ENCODE results near the gene CDR2L. TPM values are rescaled to one million over a fixed set of nuclear protein-coding genes. Genes with fewer than 3 reads are reported as not detected.
A peak's percentile ranks its signal among the peaks of the same experiment; 100 is the strongest.

CDR2L gene
- total RNA-seq, 2 experiments from 2014 or later = 0.08 TPM; not detected in 1

- Histone ChIP-seq H3K9me3 (ENCODE audit: control insufficient read depth in 1 of 2, insufficient read depth in 1 of 2, low read length in 2 of 2) (no peaks in the 10 kb centered on the region), H3K36me3 (ENCODE audit: insufficient read depth, low read length) (no peaks in the 10 kb centered on the region), H3K27me3 (ENCODE audit: control insufficient read depth in 1 of 2, insufficient read depth in 2 of 2, low read length in 2 of 2) (no peaks in the 10 kb centered on the region), H3K4me1 (ENCODE audit: insufficient read depth, low read length) (peaks cover 17% of the 10 kb centered on the region), H3K27ac (ENCODE audit: low read depth in 1 of 2, low read length in 2 of 2) (no peak overlapping the region), H3K4me3 (ENCODE audit: low read length) (no peak overlapping the region)
- ChIA-PET POLR2A (interaction anchor here (0.8 to 2.2 kb wide), 11 partner anchors 13 to 310 kb away, joined by 3 to 11 read pairs (median 5); partner anchors contain the start of genes ATP5PD, KCTD2, MIF4GD and MRPL58), CTCF (interaction anchor here (0.9 to 4.5 kb wide), 15 partner anchors 12 to 241 kb away, joined by 3 to 51 read pairs (median 6); partner anchors contain the start of genes CDR2L, HID1, KCTD2 and MRPL58)
- TF ChIP-seq CTCF (IDR thresholded peaks at IDR 0.05) = no peak
- intact Hi-C loops (cut with DNase I, micrococcal nuclease) = loop anchor here (1.0 to 10.0 kb wide), 8 partner anchors 46 to 452 kb away; partner anchors contain the start of genes ATP5PD (in 2 of the 2) and KCTD2 (in 2 of the 2)
- Mint-ChIP-seq H3K27ac (no peak overlapping the region), H3K9me3 (no peaks in the 10 kb centered on the region), H3K36me3 (ENCODE audit: low read depth) (no peaks in the 10 kb centered on the region), H3K27me3 (no peaks in the 10 kb centered on the region), H3K4me3 (no peak overlapping the region), H3K4me1 (ENCODE audit: low read depth) (peaks cover 4% of the 10 kb centered on the region)
- DNase-seq = peak in 8 of 14 experiments; percentile 22 to 77 (median 52)
- peak; percentile 54 for ATAC-seq (ENCODE audit: poor library complexity)
Measured at GRCh38 chr17:74960570-74961342, 26.7 kb upstream of the CDR2L start.

- Mint-ChIP-seq H3K9me3 (no peaks in the 10 kb centered on the region), H3K27ac (no peak overlapping the region), H3K36me3 (ENCODE audit: low read depth) (no peaks in the 10 kb centered on the region), H3K27me3 (no peaks in the 10 kb centered on the region), H3K4me3 (peak overlapping the region; percentile 14), H3K4me1 (ENCODE audit: low read depth) (peaks cover 4% of the 10 kb centered on the region)
- peak; percentile 83 for TF ChIP-seq CTCF (IDR thresholded peaks at IDR 0.05)
- no peak overlapping the region for H3K27ac ChIP-seq (ENCODE audit: low read depth in 1 of 2, low read length in 2 of 2)
- intact Hi-C loops (cut with DNase I, micrococcal nuclease) = loop anchor here (1.0 to 10.0 kb wide), 9 partner anchors 45 to 450 kb away; partner anchors contain the start of genes ATP5PD (in 2 of the 2), KCTD2 (in 2 of the 2) and MRPL58 (in 1 of the 2)
- CTCF ChIA-PET = interaction anchor here (0.5 to 4.5 kb wide), 27 partner anchors 8 to 299 kb away, joined by 3 to 51 read pairs (median 4); partner anchors contain the start of genes CDR2L, GGA3, HID1 and KCTD2
- ATAC-seq (ENCODE audit: poor library complexity) (peak; percentile 79), DNase-seq (peak; percentile 74 to 93 (median 82))
- POLR2A ChIA-PET = interaction anchor here (0.8 to 2.2 kb wide), 13 partner anchors 11 to 309 kb away, joined by 3 to 11 read pairs (median 4); partner anchors contain the start of genes ATP5PD, KCTD2, MIF4GD and MRPL58
- H3K4me1 ChIP-seq (ENCODE audit: insufficient read depth, low read length) = peaks cover 17% of the 10 kb centered on the region
- H3K27me3 ChIP-seq (ENCODE audit: control insufficient read depth in 1 of 2, insufficient read depth in 2 of 2, low read length in 2 of 2) = no peaks in the 10 kb centered on the region
- no peaks in the 10 kb centered on the region for H3K9me3 ChIP-seq (ENCODE audit: control insufficient read depth in 1 of 2, insufficient read depth in 1 of 2, low read length in 2 of 2)
- no peaks in the 10 kb centered on the region for H3K36me3 ChIP-seq (ENCODE audit: insufficient read depth, low read length)
- H3K4me3 ChIP-seq (ENCODE audit: low read length) = no peak overlapping the region
Measured at GRCh38 chr17:74961657-74962350, 25.6 kb upstream of the CDR2L start.
